Left colon (tissue), 2 donors: ENCODE results near the gene IL10RA. TPM values are rescaled to one million over a fixed set of nuclear protein-coding genes. Genes with fewer than 3 reads are reported as not detected.

ENCODE experiments used
- total RNA-seq, 2 donors: library from RNA; stranded (reverse); fragmentation: NEBNext Ultra II Directional; extraction: Animal tissue kit (Norgen Biotek cat#: 25700); gene quantifications; one replicate each; pipeline ENCODE4 v1.2.1, GENCODE V29; 2021
- donor health status: DM: no; HTN: no; CAD: no.
- donor health status: DM: yes; HTN: yes; CAD: no.

The IL10RA gene
- total RNA-seq, 2 donors from 2014 or later = 4.4 to 19.0 TPM

Other genes starting within 250 kb of the IL10RA start
- 1 to 10 TPM; 3.6 to 8.6 TPM for gene DSCAML1, start 189.2 kb upstream of the IL10RA start, total RNA-seq
- gene FXYD2, start 161.7 kb upstream of the IL10RA start, total RNA-seq = 1 to 10 TPM in 1 of 2 donors, under 1 TPM in 1; 0.61 to 1.0 TPM
- 10 to 100 TPM in 1 of 2 donors, 1 to 10 TPM in 1; 4.4 to 37.2 TPM for gene FXYD6, start 109.7 kb upstream of the IL10RA start, total RNA-seq
- gene TMPRSS13, start 57.0 kb upstream of the IL10RA start, total RNA-seq = under 1 TPM; 0.46 to 0.87 TPM
- gene TMPRSS4, start 90.7 kb downstream of the IL10RA start, total RNA-seq = 100 to 1,000 TPM; 255 to 318 TPM
- under 1 TPM in 1 of 2 donors, not detected in 1; 0.08 TPM for gene SMIM35, start 100.6 kb downstream of the IL10RA start, total RNA-seq
- 1 to 10 TPM in 1 of 2 donors, under 1 TPM in 1; 0.67 to 1.6 TPM for gene SCN4B, start 166.4 kb downstream of the IL10RA start, total RNA-seq
- gene SCN2B, start 190.2 kb downstream of the IL10RA start, total RNA-seq = under 1 TPM; 0.06 to 0.47 TPM
- gene JAML, start 238.6 kb downstream of the IL10RA start, total RNA-seq = 1 to 10 TPM; 4.9 to 6.7 TPM